HCT116 (cell line): Measurements from ENCODE around the gene CETN1. TPM values are rescaled to one million over a fixed set of nuclear protein-coding genes. Genes with fewer than 3 reads are reported as not detected.

Experiments
- ATAC-seq: fragments of 200-7000 bp; cut with Tn5 transposase; 2 replicates; pipeline ENCODE4 v1.9.1; 2020; ENCODE audit warnings: mild to moderate bottlenecking, moderate library complexity
- BruUV-seq: library from RNA; stranded (reverse); fragments of 400-500 nt; replicated peaks from 2 replicates; lab custom pipeline; 2021; lab: Mats Ljungman, UMichigan
- CTCF ChIA-PET: fragments of 300-600 bp; sonication (Branson Sonifier 250); formaldehyde crosslinking; loops from one replicate; lab custom pipeline; 2021; ENCODE audit warnings: antibody characterized with exemption; lab: Charles Lee
- POLR2A ChIA-PET: fragments of 300-600, 350-600 bp; sonication (Branson Sonifier 250); formaldehyde crosslinking; loops from one replicate; lab custom pipeline; 2021; ENCODE audit warnings: antibody characterized with exemption; lab: Charles Lee
- RAD21 ChIA-PET, 2 experiments: fragments of 300-600 bp; sonication (Branson Sonifier 250); formaldehyde crosslinking; loops; one replicate each; lab custom pipeline; 2023; ENCODE audit warnings: low total read pairs in 2 of 2; ENCODE audit not compliant: uncharacterized antibody in 2 of 2, unreplicated experiment in 2 of 2, low non-redundant PET in 1 of 2; lab: Charles Lee
- DNase-seq: peaks from one replicate; pipeline ENCODE4 v3.0.0-alpha.2; 2010; ENCODE audit warnings: low read depth, low spot score
- H2AFZ ChIP-seq: fragments of 200-600 bp; shearing (Covaris generic), sonication (generic); 2 replicates; pipeline ENCODE4 v1.6.1; 2017; ENCODE audit warnings: low read depth, mixed run types, mixed read lengths, antibody characterized with exemption, low read length; ENCODE audit not compliant: poor library complexity, severe bottlenecking
- H3K27ac ChIP-seq: 2 replicates; pipeline ENCODE4 v1.5.1; 2012; ENCODE audit warnings: low read depth, low read length
- H3K27me3 ChIP-seq: fragments of 200-600 bp; sonication (generic); 2 replicates; pipeline ENCODE4 v1.6.1; 2016; ENCODE audit warnings: mixed run types, low read length, mixed read lengths; ENCODE audit not compliant: insufficient read depth
- H3K36me3 ChIP-seq, 2 experiments: fragments of 200-500 bp in 1 of 2; fragments of 200-600 bp in 1 of 2; sonication (Bioruptor generic) in 1 of 2; sonication (generic) in 1 of 2; 2 replicates each; pipeline versions ENCODE4 v1.5.1 to v1.6.1; 2014 to 2016; ENCODE audit warnings: low read length in 2 of 2, inconsistent platforms in 1 of 2, mixed read lengths in 1 of 2, mixed run types in 1 of 2; ENCODE audit not compliant: insufficient read depth in 2 of 2, control insufficient read depth in 1 of 2
- H3K4me1 ChIP-seq, 2 experiments: fragments of 200-600 bp in 1 of 2; sonication (generic) in 1 of 2; 2 replicates each; pipeline versions ENCODE4 v1.5.1 to v1.6.1; 2012 to 2017; ENCODE audit warnings: low read length in 2 of 2, inconsistent platforms in 1 of 2, mild to moderate bottlenecking in 1 of 2, mixed read lengths in 1 of 2, mixed run types in 1 of 2, moderate library complexity in 1 of 2; ENCODE audit not compliant: insufficient read depth in 2 of 2, control insufficient read depth in 1 of 2
- H3K4me2 ChIP-seq: fragments of 200-600 bp; sonication (generic); 2 replicates; pipeline ENCODE4 v1.6.1; 2017; ENCODE audit warnings: mixed run types, low read length, mixed read lengths
- H3K4me3 ChIP-seq, 2 experiments: fragments of 200-600 bp in 1 of 2; sonication (generic) in 1 of 2; replicated peaks in 1 of 2; 2 replicates each; pipeline ENCODE4 v1.5.1; 2011 to 2016; ENCODE audit warnings: low read length in 2 of 2, control low read depth in 1 of 2, low read depth in 1 of 2, mild to moderate bottlenecking in 1 of 2, mixed read lengths in 1 of 2, mixed run types in 1 of 2
- H3K79me2 ChIP-seq: fragments of 200-600 bp; sonication (generic); 2 replicates; pipeline ENCODE4 v1.6.1; 2017; ENCODE audit warnings: mild to moderate bottlenecking, mixed run types, low read length, moderate library complexity, mixed read lengths; ENCODE audit not compliant: insufficient read depth
- H3K9ac ChIP-seq: fragments of 200-600 bp; sonication (generic); 2 replicates; pipeline ENCODE4 v1.6.1; 2016; ENCODE audit warnings: low read length, mixed read lengths
- H3K9me2 ChIP-seq: fragments of 200-600 bp; sonication (generic), shearing (Covaris generic); 2 replicates; pipeline ENCODE4 v1.6.1; 2017; ENCODE audit warnings: mixed run types, mild to moderate bottlenecking, moderate library complexity; ENCODE audit not compliant: insufficient read depth
- H3K9me3 ChIP-seq, 2 experiments: fragments of 200-500 bp in 1 of 2; fragments of 200-600 bp in 1 of 2; sonication (Bioruptor generic) in 1 of 2; sonication (generic) in 1 of 2; 2 replicates each; pipeline ENCODE4 v1.6.1; 2014 to 2017; ENCODE audit warnings: low read length in 2 of 2, mixed read lengths in 2 of 2, inconsistent platforms in 1 of 2, low read depth in 1 of 2, mild to moderate bottlenecking in 1 of 2, mixed run types in 1 of 2, moderate library complexity in 1 of 2; ENCODE audit not compliant: control insufficient read depth in 1 of 2, insufficient read depth in 1 of 2
- H4K20me1 ChIP-seq: fragments of 200-600 bp; sonication (generic), shearing (Covaris generic); 2 replicates; pipeline ENCODE4 v1.6.1; 2017; ENCODE audit warnings: mixed run types, mild to moderate bottlenecking, moderate library complexity; ENCODE audit not compliant: insufficient read depth
- ATF3 ChIP-seq: IDR thresholded peaks from 2 replicates; pipeline ENCODE4 v1.6.1; 2012
- EZH2 ChIP-seq: fragments of 200-600 bp; sonication (generic); IDR thresholded peaks from 2 replicates; pipeline ENCODE4 v1.6.1; 2017; ENCODE audit warnings: antibody characterized with exemption, mixed run types
- EZH2phosphoT487 ChIP-seq: fragments of 200-600 bp; IDR thresholded peaks from 2 replicates; pipeline ENCODE4 v1.6.1; 2018; ENCODE audit warnings: antibody characterized with exemption, borderline replicate concordance
- REST ChIP-seq: IDR thresholded peaks from 2 replicates; pipeline ENCODE4 v1.6.1; 2012; ENCODE audit warnings: low read depth
- TCF7L2 ChIP-seq: IDR thresholded peaks from 2 replicates; pipeline ENCODE4 v1.7.0; 2011; ENCODE audit warnings: borderline replicate concordance, inconsistent platforms; ENCODE audit not compliant: insufficient read depth, insufficient read length; ENCODE audit errors: extremely low read depth
- intact Hi-C: fragments of 100-400 bp; cut with micrococcal nuclease; formaldehyde crosslinking; loops from 2 replicates; pipeline ENCODE4 v1.10.0; 2022
- total RNA-seq: library from RNA; stranded (reverse); gene quantifications from one replicate; pipeline ENCODE4 v1.2.1, GENCODE V29; 2021; ENCODE audit not compliant: unreplicated experiment

Gene CETN1
- total RNA-seq, 1 experiment from 2014 or later: not detected

GRCh38 chr18:576924-577323 lies 3.3 kb upstream of the CETN1 start:
- H3K9ac ChIP-seq: no peak overlapping the region
- BruUV-seq: no TSS peak
- POLR2A ChIA-PET: no interaction called here
- H3K4me1 ChIP-seq: no peaks in the 10 kb centered on the region
- TF ChIP-seq TCF7L2 (no peak), REST (no peak), EZH2 (no peak), ATF3 (no peak), EZH2phosphoT487 (no peak)
- ATAC-seq: no peak
- H3K79me2 ChIP-seq: no peaks in the 10 kb centered on the region
- H4K20me1 ChIP-seq: no peaks in the 10 kb centered on the region
- no peak overlapping the region for H3K27ac ChIP-seq
- no peak for DNase-seq
- RAD21 ChIA-PET: no interaction called here
- H2AFZ ChIP-seq: no peak overlapping the region
- CTCF ChIA-PET: no interaction called here
- 0 out of 2 replicates have a peak, but pooled peaks cover 5% of the 10 kb centered on the region for H3K27me3 ChIP-seq
- no peak overlapping the region for H3K4me2 ChIP-seq
- no peaks in the 10 kb centered on the region for H3K36me3 ChIP-seq
- H3K9me2 ChIP-seq: no peaks in the 10 kb centered on the region
- intact Hi-C loops: no loop called here
- H3K9me3 ChIP-seq: no peaks in the 10 kb centered on the region
- no peak overlapping the region for H3K4me3 ChIP-seq
